GM12892 (cell line): ENCODE results near the gene HERC6.

ENCODE experiments used
- POLR2A ChIP-seq: IDR thresholded peaks from 2 replicates; pipeline ENCODE4 v1.6.1; 2011; ENCODE audit warnings: low read depth, low read length, control low read depth
- POLR2AphosphoS5 ChIP-seq: IDR thresholded peaks from 2 replicates; pipeline ENCODE4 v1.6.1; 2011; ENCODE audit warnings: low read depth, low read length, control low read depth

GRCh38 chr4:88411491-88412096, 32.9 kb downstream of the HERC6 start:
- TF ChIP-seq POLR2A = no peak
- no peak for TF ChIP-seq POLR2AphosphoS5
